IMR-90 (cell line): ENCODE data around the gene KLK14.

ENCODE experiments used
- CEBPB ChIP-seq: IDR thresholded peaks from 2 replicates; pipeline ENCODE4 v1.6.1; 2012; ENCODE audit warnings: low read depth, low read length, improper control_type of control experiment
- NFE2L2 ChIP-seq: fragments of 150-350 bp; IDR thresholded peaks from 2 replicates; pipeline ENCODE4 v1.6.1; 2016; ENCODE audit warnings: low read depth, mild to moderate bottlenecking, low read length
- POLR2A ChIP-seq: IDR thresholded peaks from 2 replicates; pipeline ENCODE4 v1.6.1; 2012; ENCODE audit warnings: mild to moderate bottlenecking, low read depth, low read length
- RAD21 ChIP-seq: IDR thresholded peaks from 2 replicates; pipeline ENCODE4 v1.6.1; 2012; ENCODE audit warnings: low read length, improper control_type of control experiment
- RCOR1 ChIP-seq: IDR thresholded peaks from 2 replicates; pipeline ENCODE4 v1.6.1; 2012; ENCODE audit warnings: mild to moderate bottlenecking, low read length, improper control_type of control experiment; ENCODE audit not compliant: insufficient replicate concordance
- RFX5 ChIP-seq: IDR thresholded peaks from 2 replicates; pipeline ENCODE4 v1.8.0; 2012; ENCODE audit warnings: low read depth, mild to moderate bottlenecking, low read length, moderate library complexity
- TF ChIP-seq, protein P1 (sequence below): conservative IDR thresholded peaks from 2 replicates; pipeline ENCODE4 v1.5.1; 2012; ENCODE audit warnings: mild to moderate bottlenecking, low read depth, low read length, improper control_type of control experiment
- TF ChIP-seq, protein P2 (sequence below): fragments of 150-350 bp; IDR thresholded peaks from 2 replicates; pipeline ENCODE4 v1.6.1; 2016; ENCODE audit warnings: low read depth, mild to moderate bottlenecking, low read length, moderate library complexity, borderline replicate concordance

DNA sequence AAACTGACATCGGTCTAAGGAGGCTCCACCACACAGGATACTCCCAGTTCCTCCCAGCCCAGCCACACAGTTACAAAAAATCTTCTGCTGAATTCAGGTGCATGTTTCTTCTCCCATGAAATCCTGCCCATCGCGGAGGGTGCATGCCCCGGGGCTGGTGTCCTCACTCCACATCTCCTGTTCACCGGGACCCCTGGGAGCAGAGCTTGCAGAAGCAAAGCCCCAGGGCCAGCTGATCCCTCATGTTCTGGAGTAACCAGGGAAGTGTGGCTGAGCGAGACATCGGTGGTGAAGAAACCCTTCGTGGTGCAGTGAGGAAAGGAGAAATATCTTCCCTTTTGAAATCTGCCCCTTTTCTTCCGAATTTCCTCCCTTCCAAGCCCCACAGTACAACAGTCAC lies 41.1 kb upstream of the KLK14 start:
- TF ChIP-seq, protein P1, sequence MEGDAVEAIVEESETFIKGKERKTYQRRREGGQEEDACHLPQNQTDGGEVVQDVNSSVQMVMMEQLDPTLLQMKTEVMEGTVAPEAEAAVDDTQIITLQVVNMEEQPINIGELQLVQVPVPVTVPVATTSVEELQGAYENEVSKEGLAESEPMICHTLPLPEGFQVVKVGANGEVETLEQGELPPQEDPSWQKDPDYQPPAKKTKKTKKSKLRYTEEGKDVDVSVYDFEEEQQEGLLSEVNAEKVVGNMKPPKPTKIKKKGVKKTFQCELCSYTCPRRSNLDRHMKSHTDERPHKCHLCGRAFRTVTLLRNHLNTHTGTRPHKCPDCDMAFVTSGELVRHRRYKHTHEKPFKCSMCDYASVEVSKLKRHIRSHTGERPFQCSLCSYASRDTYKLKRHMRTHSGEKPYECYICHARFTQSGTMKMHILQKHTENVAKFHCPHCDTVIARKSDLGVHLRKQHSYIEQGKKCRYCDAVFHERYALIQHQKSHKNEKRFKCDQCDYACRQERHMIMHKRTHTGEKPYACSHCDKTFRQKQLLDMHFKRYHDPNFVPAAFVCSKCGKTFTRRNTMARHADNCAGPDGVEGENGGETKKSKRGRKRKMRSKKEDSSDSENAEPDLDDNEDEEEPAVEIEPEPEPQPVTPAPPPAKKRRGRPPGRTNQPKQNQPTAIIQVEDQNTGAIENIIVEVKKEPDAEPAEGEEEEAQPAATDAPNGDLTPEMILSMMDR = no peak
- no peak for TF ChIP-seq POLR2A
- no peak for TF ChIP-seq CEBPB
- TF ChIP-seq NFE2L2 = no peak
- TF ChIP-seq, protein P2, sequence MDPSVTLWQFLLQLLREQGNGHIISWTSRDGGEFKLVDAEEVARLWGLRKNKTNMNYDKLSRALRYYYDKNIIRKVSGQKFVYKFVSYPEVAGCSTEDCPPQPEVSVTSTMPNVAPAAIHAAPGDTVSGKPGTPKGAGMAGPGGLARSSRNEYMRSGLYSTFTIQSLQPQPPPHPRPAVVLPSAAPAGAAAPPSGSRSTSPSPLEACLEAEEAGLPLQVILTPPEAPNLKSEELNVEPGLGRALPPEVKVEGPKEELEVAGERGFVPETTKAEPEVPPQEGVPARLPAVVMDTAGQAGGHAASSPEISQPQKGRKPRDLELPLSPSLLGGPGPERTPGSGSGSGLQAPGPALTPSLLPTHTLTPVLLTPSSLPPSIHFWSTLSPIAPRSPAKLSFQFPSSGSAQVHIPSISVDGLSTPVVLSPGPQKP = no peak
- no peak for TF ChIP-seq RFX5
- TF ChIP-seq RAD21 = no peak
- no peak for TF ChIP-seq RCOR1
